GM19193 (cell line): Measurements from ENCODE around the gene REPS2.

Source experiments
- POLR2A ChIP-seq: IDR thresholded peaks from 4 replicates; pipeline ENCODE4 v1.6.1; 2011; ENCODE audit not compliant: insufficient read depth, insufficient read length; ENCODE audit errors: extremely low read depth

Gene REPS2

GRCh38 chrX:17170973-17171372 is 224.5 kb downstream of the REPS2 start:
- TF ChIP-seq POLR2A, result no peak

- no peak for TF ChIP-seq POLR2A
Observed at GRCh38 chrX:17174671-17175070, 228.2 kb downstream of the REPS2 start.

GRCh38 chrX:17182317-17182716 is 235.9 kb downstream of the REPS2 start:
- no peak for TF ChIP-seq POLR2A

- TF ChIP-seq POLR2A, result no peak
Observed at GRCh38 chrX:17183566-17183965, 237.1 kb downstream of the REPS2 start.

- TF ChIP-seq POLR2A, result no peak
Observed at GRCh38 chrX:17185431-17185830, 239.0 kb downstream of the REPS2 start.

- TF ChIP-seq POLR2A, result no peak
Observed at GRCh38 chrX:17187136-17187756, 240.8 kb downstream of the REPS2 start.

- TF ChIP-seq POLR2A, result no peak
Observed at GRCh38 chrX:17192106-17192505, 245.6 kb downstream of the REPS2 start.
